GM18861 (cell line): ENCODE measurements around the gene GLE1.
"Not testable (repeated sequence)": the region's sequence is repeated elsewhere in the genome, so short reads cannot be mapped to it uniquely, and the experiment has no call there.

Experiments used
- ATAC-seq: cut with Tn5 transposase; IDR thresholded peaks from one replicate; pipeline ENCODE4 v1.9.1; 2021; ENCODE audit not compliant: unreplicated experiment

GLE1 gene

GRCh38 chr9:128495296-128495695 is 9.2 kb upstream of the GLE1 start:
- no peak for ATAC-seq

DNA sequence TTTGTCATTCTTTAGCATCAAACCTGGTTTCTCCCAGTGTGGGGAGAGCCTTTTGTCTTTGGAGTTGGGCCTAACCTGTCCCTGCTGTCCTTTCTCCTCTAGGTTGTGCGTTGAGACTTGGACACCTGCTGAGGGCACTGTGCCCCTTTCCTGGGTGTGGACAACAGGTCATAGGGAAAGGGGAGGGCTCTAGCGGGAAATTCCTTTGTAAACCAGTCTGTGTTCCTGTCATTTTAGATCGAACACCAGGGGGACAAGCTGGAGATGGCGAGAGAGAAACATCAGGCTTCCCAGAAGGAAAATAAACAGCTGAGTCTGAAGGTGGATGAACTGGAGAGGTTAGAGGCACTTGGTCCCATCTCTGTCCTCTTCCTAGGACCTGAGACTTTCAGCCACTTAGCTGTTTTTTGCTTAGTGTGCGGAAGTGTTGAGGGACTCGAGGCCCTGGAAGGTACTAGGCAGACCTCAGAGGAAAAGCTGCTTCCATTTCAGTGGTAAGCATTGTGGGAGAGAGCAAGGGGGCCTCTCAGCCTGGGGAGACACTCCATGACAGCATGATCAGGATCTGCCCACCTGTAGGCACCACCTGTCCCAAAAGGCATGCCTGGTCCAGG is 8.6 kb upstream of the GLE1 start:
- no peak for ATAC-seq

GRCh38 chr9:128497824-128498610 is 6.5 kb upstream of the GLE1 start:
- ATAC-seq, result no peak

- no peak for ATAC-seq
Measured at GRCh38 chr9:128498911-128499310, 5.6 kb upstream of the GLE1 start.

DNA sequence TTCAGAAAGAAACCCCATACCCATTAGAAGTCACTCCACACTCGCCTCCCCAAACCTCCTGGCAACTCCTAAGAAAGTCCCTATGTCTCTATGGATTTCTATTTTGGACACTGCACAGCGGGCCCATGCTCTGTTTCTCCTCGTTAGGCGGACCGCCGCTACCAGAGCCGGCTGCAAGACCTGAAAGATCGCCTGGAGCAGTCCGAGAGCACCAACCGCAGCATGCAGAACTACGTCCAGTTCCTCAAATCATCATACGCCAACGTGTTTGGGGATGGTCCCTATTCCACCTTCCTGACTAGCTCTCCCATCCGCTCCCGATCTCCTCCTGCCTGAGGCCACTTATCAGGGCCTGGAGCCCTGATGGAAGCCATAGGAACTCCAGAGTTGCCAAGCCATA is 4.6 kb upstream of the GLE1 start:
- no peak for ATAC-seq

GRCh38 chr9:128503415-128503825 is 1.1 kb upstream of the GLE1 start:
- not testable (repeated sequence) for ATAC-seq

DNA sequence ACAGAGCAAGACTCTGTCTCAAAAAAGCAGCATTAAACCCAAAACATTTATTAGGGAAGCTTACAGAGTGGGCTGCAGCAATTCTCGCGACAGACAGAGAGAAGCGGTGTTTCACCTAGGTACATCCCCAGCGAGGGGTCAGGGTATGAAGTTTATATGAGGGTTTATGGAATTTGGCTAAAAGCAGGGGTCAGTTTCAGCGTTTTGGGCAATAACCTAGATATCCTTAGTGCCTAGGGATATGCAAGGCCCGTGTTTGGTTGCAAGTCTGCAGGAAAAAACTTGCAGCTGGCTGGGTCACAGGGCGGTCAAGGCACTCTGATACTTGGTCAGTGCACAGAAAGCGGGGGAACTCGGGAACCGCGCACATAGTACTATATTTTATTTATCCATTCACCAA is 649 bp upstream of the GLE1 start:
- ATAC-seq, result no peak

DNA sequence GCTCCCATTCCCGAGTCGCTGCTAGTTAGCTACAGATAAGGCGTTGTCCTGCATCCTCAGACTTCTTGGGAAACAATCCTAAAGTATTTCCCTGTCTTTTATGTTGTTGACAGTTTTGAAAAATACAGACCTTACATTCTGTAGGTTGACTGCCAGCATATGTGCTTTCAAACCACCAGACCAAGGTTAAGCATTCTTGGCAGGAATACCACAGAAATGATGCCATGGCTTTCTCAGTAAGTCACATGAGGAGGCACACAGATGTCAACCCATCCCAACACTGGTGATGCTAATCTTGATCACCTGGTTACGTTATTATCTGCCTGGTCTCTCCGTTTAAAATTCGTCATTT is 871 bp downstream of the GLE1 start:
- ATAC-seq, result no peak

GRCh38 chr9:128505906-128506305 is 1.4 kb downstream of the GLE1 start:
- ATAC-seq, result not testable (repeated sequence)

- no peak for ATAC-seq
Measured at GRCh38 chr9:128512820-128513219, 8.3 kb downstream of the GLE1 start.

- no peak for ATAC-seq
Measured at GRCh38 chr9:128521956-128522355, 17.4 kb downstream of the GLE1 start.

DNA sequence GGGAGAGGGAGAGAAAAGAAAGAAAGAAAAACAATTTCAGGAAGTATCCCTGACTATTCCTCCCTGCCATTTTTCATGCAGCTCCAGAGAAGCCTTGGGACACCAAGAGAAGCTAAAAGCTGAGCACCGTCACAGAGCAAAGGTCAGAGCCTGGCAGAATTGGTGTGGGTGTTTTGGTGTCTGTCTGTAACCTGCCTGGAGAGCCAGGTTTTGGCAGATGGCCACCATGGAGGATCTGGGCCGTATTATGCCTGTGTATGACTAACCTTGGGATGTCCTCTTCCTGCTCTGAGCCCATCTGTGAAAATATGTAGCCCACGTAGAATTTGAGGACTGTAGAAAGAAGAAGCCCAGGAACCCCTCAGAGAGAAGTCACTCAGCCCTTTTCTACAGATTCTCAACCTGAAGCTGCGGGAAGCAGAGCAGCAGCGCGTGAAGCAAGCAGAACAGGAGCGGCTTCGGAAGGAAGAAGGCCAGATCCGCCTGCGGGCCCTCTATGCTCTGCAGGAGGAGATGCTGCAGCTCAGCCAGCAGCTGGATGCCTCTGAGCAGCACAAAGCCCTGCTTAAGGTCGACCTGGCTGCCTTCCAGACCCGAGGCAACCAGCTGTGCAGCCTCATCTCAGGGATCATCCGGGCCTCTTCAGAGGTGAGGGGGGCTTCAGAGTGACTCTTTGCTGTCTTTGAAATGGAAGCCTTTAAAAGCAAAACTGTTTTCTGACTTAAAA is 18.8 kb downstream of the GLE1 start:
- no peak for ATAC-seq

DNA sequence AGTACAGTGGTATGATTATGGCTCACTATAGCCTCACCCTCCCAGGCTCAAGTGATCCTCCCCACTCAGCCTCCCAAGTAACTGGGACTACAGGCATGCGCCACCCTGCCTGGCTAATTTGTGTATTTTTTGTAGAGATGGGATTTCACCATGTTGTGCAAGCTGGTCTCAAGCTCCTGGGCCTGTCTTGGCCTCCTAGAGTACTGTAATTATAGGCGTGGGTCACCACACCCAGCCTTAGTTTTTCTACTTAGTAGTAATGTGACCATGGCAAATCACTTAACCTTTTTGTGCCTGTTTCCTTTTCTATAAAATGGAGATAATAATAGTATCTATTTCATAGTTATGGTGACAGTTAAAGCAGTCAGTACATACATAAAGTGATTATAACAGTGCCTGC is 22.2 kb downstream of the GLE1 start:
- ATAC-seq, result no peak

- no peak for ATAC-seq
Measured at GRCh38 chr9:128528445-128529160, 24.1 kb downstream of the GLE1 start.

DNA sequence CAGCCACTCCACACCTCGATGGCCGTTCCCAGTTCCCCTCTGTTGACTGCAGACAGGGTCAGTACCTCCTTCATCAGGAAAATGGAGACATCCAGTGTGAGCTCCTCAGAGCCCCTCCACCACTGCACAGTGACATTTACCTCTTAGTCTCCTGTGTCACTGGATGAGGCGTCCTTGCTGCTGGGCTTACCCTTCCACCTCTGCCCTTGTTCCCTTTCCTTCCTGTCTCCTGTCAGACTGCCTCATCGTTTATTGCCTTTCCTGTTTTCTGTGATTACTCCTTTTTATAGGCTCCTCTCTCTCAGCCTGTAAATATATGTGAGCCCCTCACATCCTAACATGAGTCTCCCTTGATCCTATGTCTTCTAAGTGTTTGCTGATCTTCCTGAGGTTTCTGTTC is 24.7 kb downstream of the GLE1 start:
- ATAC-seq, result no peak

GRCh38 chr9:128532581-128532980 is 28.1 kb downstream of the GLE1 start:
- ATAC-seq, result no peak

- no peak for ATAC-seq
Measured at GRCh38 chr9:128540634-128541360, 36.3 kb downstream of the GLE1 start.

- no peak for ATAC-seq
Measured at GRCh38 chr9:128546504-128546903, 42.0 kb downstream of the GLE1 start.

- ATAC-seq, result no peak
Measured at GRCh38 chr9:128548876-128549275, 44.4 kb downstream of the GLE1 start.

GRCh38 chr9:128550226-128550625 is 45.7 kb downstream of the GLE1 start:
- no peak for ATAC-seq
